H1 (cell line): ENCODE results near the gene SMAD7. TPM values are rescaled to one million over a fixed set of nuclear protein-coding genes. Genes with fewer than 3 reads are reported as not detected.

Experiments
- CTCF ChIA-PET: fragments of 300-600 bp; sonication (Branson Sonifier 250); formaldehyde crosslinking; loops from one replicate; lab custom pipeline; 2021; ENCODE audit not compliant: partially characterized antibody; lab: Charles Lee
- POLR2A ChIA-PET: fragments of 300-600 bp; sonication (Branson Sonifier 250); formaldehyde crosslinking; loops from one replicate; lab custom pipeline; 2021; ENCODE audit warnings: inconsistent platforms; ENCODE audit not compliant: partially characterized antibody; lab: Charles Lee
- DNase-seq, 2 experiments: peaks; one replicate each; pipeline versions ENCODE4 v3.0.0 to v3.0.0-alpha.2; 2010 to 2022; ENCODE audit warnings: low spot score in 2 of 2, low read depth in 1 of 2, mixed read lengths in 1 of 2
- FAIRE-seq: peaks from 2 replicates; lab custom pipeline; 2011; peaks lifted over from hg19 to GRCh38; lab: Jason Lieb, UNC
- H2AFZ ChIP-seq: 2 replicates; pipeline ENCODE4 v1.8.1; 2012; ENCODE audit warnings: low read length, inconsistent platforms
- H2AK5ac ChIP-seq: 2 replicates; pipeline ENCODE4 v1.6.1; 2013; ENCODE audit warnings: low read depth, low read length
- H2BK120ac ChIP-seq: replicated peaks from 2 replicates; pipeline ENCODE3; 2013; ENCODE audit warnings: low read depth, low read length, inconsistent platforms
- H2BK12ac ChIP-seq: 2 replicates; pipeline ENCODE4 v1.6.1; 2013; ENCODE audit warnings: low read depth, low read length
- H2BK15ac ChIP-seq: 2 replicates; pipeline ENCODE4 v1.6.1; 2013; ENCODE audit warnings: low read length
- H2BK20ac ChIP-seq: 2 replicates; pipeline ENCODE4 v1.6.1; 2013; ENCODE audit warnings: low read length
- H2BK5ac ChIP-seq: 2 replicates; pipeline ENCODE4 v1.6.1; 2013; ENCODE audit warnings: low read depth, low read length
- H3K14ac ChIP-seq: 2 replicates; pipeline ENCODE4 v1.6.1; 2013; ENCODE audit warnings: inconsistent platforms; ENCODE audit not compliant: insufficient read length
- H3K18ac ChIP-seq: 2 replicates; pipeline ENCODE4 v1.6.1; 2013; ENCODE audit warnings: low read length; ENCODE audit errors: extremely low read depth
- H3K23ac ChIP-seq: 2 replicates; pipeline ENCODE4 v1.6.1; 2013; ENCODE audit warnings: inconsistent platforms; ENCODE audit not compliant: insufficient read length
- H3K23me2 ChIP-seq: 2 replicates; pipeline ENCODE4 v1.6.1; 2013; ENCODE audit warnings: low read depth, low read length
- H3K27ac ChIP-seq: 2 replicates; pipeline ENCODE4 v1.6.1; 2011; ENCODE audit warnings: low read depth, low read length, inconsistent platforms
- H3K27me3 ChIP-seq, 4 experiments: replicated peaks in 1 of 4; 1 replicate in 1 of 4; 2 replicates in 3 of 4; pipeline versions ENCODE4 v1.6.1 to v1.8.1; 2011 to 2013; ENCODE audit warnings: low read length in 3 of 4, mild to moderate bottlenecking in 3 of 4, inconsistent platforms in 2 of 4, mixed read lengths in 2 of 4, moderate library complexity in 1 of 4; ENCODE audit not compliant: control insufficient read depth in 3 of 4, insufficient read depth in 3 of 4; ENCODE audit errors: extremely low read depth in 1 of 4
- H3K36me3 ChIP-seq, 4 experiments: 2 replicates each; pipeline versions ENCODE4 v1.6.1 to v1.8.1; 2011 to 2013; ENCODE audit warnings: mild to moderate bottlenecking in 4 of 4, low read length in 3 of 4, moderate library complexity in 2 of 4, control low read depth in 1 of 4, inconsistent platforms in 1 of 4; ENCODE audit not compliant: insufficient read depth in 4 of 4, control insufficient read depth in 2 of 4
- H3K4ac ChIP-seq: replicated peaks from 2 replicates; pipeline ENCODE3; 2013; ENCODE audit warnings: low read length, low read depth, mixed read lengths, inconsistent platforms; ENCODE audit not compliant: insufficient read length
- H3K4me1 ChIP-seq, 4 experiments: replicated peaks in 1 of 4; 1 replicate in 1 of 4; 2 replicates in 3 of 4; pipeline versions ENCODE4 v1.6.1 to v1.8.1; 2011 to 2013; ENCODE audit warnings: low read length in 3 of 4, inconsistent platforms in 2 of 4, mixed read lengths in 1 of 4; ENCODE audit not compliant: insufficient read depth in 4 of 4, control insufficient read depth in 3 of 4
- H3K4me2 ChIP-seq, 2 experiments: 2 replicates each; pipeline versions ENCODE4 v1.6.1 to v1.8.1; 2011 to 2013; ENCODE audit warnings: low read depth in 2 of 2, low read length in 2 of 2, control low read depth in 1 of 2, inconsistent platforms in 1 of 2, mild to moderate bottlenecking in 1 of 2; ENCODE audit not compliant: insufficient read depth in 1 of 2
- H3K4me3 ChIP-seq, 4 experiments: fragments of 200-600, 300-600 bp in 1 of 4; sonication (generic), shearing (Covaris generic), sonication (Bioruptor Twin) in 1 of 4; 2 replicates each; pipeline versions ENCODE4 v1.5.1 to v1.8.1; 2011 to 2016; ENCODE audit warnings: low read length in 4 of 4, low read depth in 3 of 4, control low read depth in 2 of 4, inconsistent platforms in 2 of 4, mild to moderate bottlenecking in 2 of 4, mixed read lengths in 1 of 4, moderate library complexity in 1 of 4; ENCODE audit not compliant: insufficient read depth in 2 of 4; ENCODE audit errors: extremely low read depth in 1 of 4
- H3K56ac ChIP-seq: replicated peaks from 2 replicates; pipeline ENCODE3; 2013; ENCODE audit warnings: low read depth, mild to moderate bottlenecking, mixed read lengths, low read length, inconsistent platforms; ENCODE audit not compliant: insufficient read length
- H3K79me1 ChIP-seq: 2 replicates; pipeline ENCODE4 v1.6.1; 2013; ENCODE audit warnings: low read depth, low read length, control low read depth
- H3K79me2 ChIP-seq, 2 experiments: 2 replicates each; pipeline versions ENCODE4 v1.6.1 to v1.8.1; 2012 to 2013; ENCODE audit warnings: low read length in 2 of 2, mild to moderate bottlenecking in 2 of 2, inconsistent platforms in 1 of 2; ENCODE audit not compliant: insufficient read depth in 2 of 2, control insufficient read depth in 1 of 2
- H3K9ac ChIP-seq, 4 experiments: replicated peaks in 1 of 4; 1 replicate in 1 of 4; 2 replicates in 3 of 4; pipeline versions ENCODE4 v1.6.1 to v1.8.1; 2011 to 2013; ENCODE audit warnings: low read depth in 3 of 4, low read length in 3 of 4, control low read depth in 2 of 4, mild to moderate bottlenecking in 2 of 4, moderate library complexity in 2 of 4, inconsistent platforms in 1 of 4; ENCODE audit errors: extremely low read depth in 1 of 4
- H3K9me3 ChIP-seq, 2 experiments: 2 replicates each; pipeline versions ENCODE4 v1.6.1 to v1.8.1; 2012 to 2013; ENCODE audit warnings: mild to moderate bottlenecking in 2 of 2, moderate library complexity in 2 of 2, control low read depth in 1 of 2, inconsistent platforms in 1 of 2, low read depth in 1 of 2, low read length in 1 of 2, mixed read lengths in 1 of 2; ENCODE audit not compliant: insufficient read depth in 2 of 2
- H4K20me1 ChIP-seq, 2 experiments: replicated peaks in 1 of 2; 2 replicates each; pipeline versions ENCODE3 to v1.8.1; 2011 to 2013; ENCODE audit warnings: inconsistent platforms in 2 of 2, low read length in 2 of 2, mild to moderate bottlenecking in 1 of 2; ENCODE audit not compliant: insufficient read depth in 2 of 2, control insufficient read depth in 1 of 2
- H4K5ac ChIP-seq: 2 replicates; pipeline ENCODE4 v1.6.1; 2013; ENCODE audit warnings: low read length, low read depth, mixed read lengths, inconsistent platforms; ENCODE audit not compliant: insufficient read length
- H4K8ac ChIP-seq: 2 replicates; pipeline ENCODE4 v1.8.0; 2013; ENCODE audit warnings: mild to moderate bottlenecking, moderate library complexity, low read length, inconsistent platforms; ENCODE audit not compliant: insufficient read depth; ENCODE audit errors: extremely low read depth
- H4K91ac ChIP-seq: replicated peaks from 2 replicates; pipeline ENCODE3; 2013; ENCODE audit warnings: low read length, mixed read lengths, inconsistent platforms; ENCODE audit not compliant: insufficient read length
- HDAC6 ChIP-seq: IDR thresholded peaks from one replicate; pipeline ENCODE4 v1.7.1; 2012; ENCODE audit warnings: low read depth, mild to moderate bottlenecking, inconsistent platforms, low read length, moderate library complexity
- ZNF274 ChIP-seq: IDR thresholded peaks from 2 replicates; pipeline ENCODE4 v1.7.0; 2012; ENCODE audit warnings: low read length, borderline replicate concordance; ENCODE audit errors: extremely low read depth
- WGBS, 2 experiments: shearing (Covaris generic) in 1 of 2; methylation state at CpG; one replicate each; pipeline versions ENCODE4 v1.1.6 to v1.1.7; 2013 to 2015; ENCODE audit warnings: low lambda C conversion rate in 2 of 2, mixed read lengths in 2 of 2, inconsistent platforms in 1 of 2, low coverage in 1 of 2, missing lambda C conversion rate in 1 of 2; ENCODE audit not compliant: insufficient replicate concordance in 2 of 2, insufficient coverage in 1 of 2, insufficient read length in 1 of 2; ENCODE audit errors: extremely low coverage in 1 of 2, missing lambda C conversion rate in 1 of 2; 5-methylcytosine and 5-hydroxymethylcytosine counted together
- polyA plus RNA-seq, 7 experiments: library from polyadenylated mRNA; depleted of rRNA in 3 of 7; stranded (reverse) in 5 of 7; unstranded in 2 of 7; fragments of >200 nt in 5 of 7; fragments of 200-250 nt in 2 of 7; gene quantifications; 1 replicate in 5 of 7; 2 replicates in 1 of 7; 4 replicates in 1 of 7; pipeline versions ENCODE4 v1.2.1 to v1.2.3, GENCODE V29; 2011 to 2013; ENCODE audit warnings: missing spikeins in 2 of 7, mixed read lengths in 2 of 7
- total RNA-seq: library from RNA; stranded (reverse); fragmentation: NEBNext Ultra II Directional; extraction: Animal tissue kit (Norgen Biotek cat#: 25700); gene quantifications from 2 replicates; pipeline ENCODE4 v1.2.1, GENCODE V29; 2021

The SMAD7 gene
- total and polyA plus RNA-seq, 2 of the 8 experiments (the other 6 are each of a cell fraction or from before 2014, with no cell fraction given) = 6.5 to 15.5 TPM

GRCh38 chr18:48990481-48991318 lies 39.9 kb upstream of the SMAD7 start:
- Histone ChIP-seq H3K56ac (no peak overlapping the region), H2BK5ac (no peak overlapping the region; the same call in 1 of the 2 replicates), H3K4me3 (no peak overlapping the region), H2AFZ (no peak overlapping the region), H3K4ac (no peak overlapping the region), H3K4me1 (peaks cover 0 to 8% (median 0%) of the 10 kb centered on the region in 4 experiments; a peak in 2 of 7 replicates), H3K23me2 (no peaks in the 10 kb centered on the region), H3K9ac (no peak overlapping the region), H3K79me2 (no peaks in the 10 kb centered on the region), H3K23ac (no peak overlapping the region), H3K27me3 (no peaks in the 10 kb centered on the region; a peak in 1 of 7 replicates), H3K79me1 (no peaks in the 10 kb centered on the region), H3K36me3 (no peaks in the 10 kb centered on the region), H4K91ac (no peak overlapping the region), H4K8ac (no peak overlapping the region), H2BK120ac (no peak overlapping the region), H3K14ac (no peak overlapping the region), H4K20me1 (no peaks in the 10 kb centered on the region), H2BK20ac (no peak overlapping the region), H3K4me2 (no peak overlapping the region), H3K18ac (peak overlapping the region; percentile 19), H2AK5ac (no peak overlapping the region), H3K9me3 (no peaks in the 10 kb centered on the region), H2BK15ac (peak overlapping the region; percentile 20; the same call in 1 of the 2 replicates), H3K27ac (no peak overlapping the region), H2BK12ac (peak overlapping the region; percentile 4; the same call in 1 of the 2 replicates), H4K5ac (no peak overlapping the region)
- no peak for DNase-seq
- POLR2A ChIA-PET = interaction anchor here (0.9 to 1.2 kb wide), 3 partner anchors 10 to 49 kb away, joined by 3 to 4 read pairs (median 3); no protein-coding TSS in a partner anchor
- FAIRE-seq = no peak
- CTCF ChIA-PET = interaction anchor here (1.1 to 2.6 kb wide), 4 partner anchors 8 to 51 kb away, joined by 3 to 8 read pairs (median 3); no protein-coding TSS in a partner anchor
- TF ChIP-seq HDAC6 = no peak
- no peak for TF ChIP-seq ZNF274
- 94% methylated on average over 15 of the region's 15 CpGs; no CpG with 5 or more reads in 1 of the 2 experiments for WGBS, 2 experiments
